HEK293 (cell line): ENCODE measurements around the gene EHMT1.

Experiments
- CTCF ChIP-seq: fragments of 450-650 bp; formaldehyde crosslinking; IDR thresholded peaks from 2 replicates; pipeline ENCODE4 v1.5.1; 2016; ENCODE audit warnings: missing biosample characterization, missing genetic modification characterization
- HOXA7 ChIP-seq: sonication (generic); formaldehyde crosslinking; IDR thresholded peaks from 2 replicates; pipeline ENCODE4 v1.8.1; 2022; ENCODE audit warnings: missing genetic modification reagents, borderline replicate concordance
- ZNF571 ChIP-seq: fragments of 450-650 bp; formaldehyde crosslinking; IDR thresholded peaks from 2 replicates; pipeline ENCODE4 v1.5.0; 2017; ENCODE audit warnings: missing biosample characterization, missing genetic modification characterization
- TF ChIP-seq, protein P1 (sequence below): fragments of 450-650 bp; formaldehyde crosslinking; IDR thresholded peaks from 2 replicates; pipeline ENCODE4 v1.5.1; 2017; ENCODE audit warnings: missing biosample characterization, missing genetic modification characterization

DNA sequence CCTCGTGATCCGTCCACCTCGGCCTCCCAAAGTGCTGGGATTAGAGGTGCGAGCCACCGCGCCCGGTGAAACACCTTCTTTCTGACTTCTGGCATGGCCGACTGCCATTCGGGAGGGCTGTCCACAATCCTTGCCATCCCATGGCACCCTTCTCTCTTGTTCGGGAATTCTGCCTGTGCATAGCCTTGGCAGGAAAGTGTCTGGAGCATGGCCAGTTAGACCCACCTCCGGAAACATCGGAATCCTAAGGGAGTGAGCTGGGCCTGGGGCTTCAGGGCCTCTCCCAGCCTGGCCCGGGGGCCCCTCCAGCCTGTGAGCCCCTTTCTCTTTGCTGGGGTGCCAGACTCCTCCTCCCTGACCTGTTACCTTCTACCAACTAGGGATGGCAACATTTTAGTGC is 14.9 kb upstream of the EHMT1 start:
- TF ChIP-seq CTCF, result no peak
- TF ChIP-seq, protein P1, sequence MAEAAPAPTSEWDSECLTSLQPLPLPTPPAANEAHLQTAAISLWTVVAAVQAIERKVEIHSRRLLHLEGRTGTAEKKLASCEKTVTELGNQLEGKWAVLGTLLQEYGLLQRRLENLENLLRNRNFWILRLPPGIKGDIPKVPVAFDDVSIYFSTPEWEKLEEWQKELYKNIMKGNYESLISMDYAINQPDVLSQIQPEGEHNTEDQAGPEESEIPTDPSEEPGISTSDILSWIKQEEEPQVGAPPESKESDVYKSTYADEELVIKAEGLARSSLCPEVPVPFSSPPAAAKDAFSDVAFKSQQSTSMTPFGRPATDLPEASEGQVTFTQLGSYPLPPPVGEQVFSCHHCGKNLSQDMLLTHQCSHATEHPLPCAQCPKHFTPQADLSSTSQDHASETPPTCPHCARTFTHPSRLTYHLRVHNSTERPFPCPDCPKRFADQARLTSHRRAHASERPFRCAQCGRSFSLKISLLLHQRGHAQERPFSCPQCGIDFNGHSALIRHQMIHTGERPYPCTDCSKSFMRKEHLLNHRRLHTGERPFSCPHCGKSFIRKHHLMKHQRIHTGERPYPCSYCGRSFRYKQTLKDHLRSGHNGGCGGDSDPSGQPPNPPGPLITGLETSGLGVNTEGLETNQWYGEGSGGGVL (tag by site-specific recombination), result no peak
- TF ChIP-seq HOXA7 (CRISPR knock-in tag), result no peak
- no peak for TF ChIP-seq ZNF571 (tag by site-specific recombination)
